K562 (cell line): ENCODE results near the gene TOX2. TPM values are rescaled to one million over a fixed set of nuclear protein-coding genes. Genes with fewer than 3 reads are reported as not detected.

Source experiments
- ATAC-seq: fragments of 200-7000 bp; cut with Tn5 transposase; 3 replicates; pipeline ENCODE4 v1.9.1; 2020; ENCODE audit warnings: moderate library complexity
- BruUV-seq: library from RNA; stranded (reverse); fragments of 400-500 nt; replicated peaks from 2 replicates; lab custom pipeline; 2021; lab: Mats Ljungman, UMichigan
- CTCF ChIA-PET: fragments of 300-600 bp; formaldehyde crosslinking; extraction: SDS; loops from one replicate; lab custom pipeline; 2021; ENCODE audit warnings: low intra/inter-chr PET ratio; lab: Yijun Ruan, JAX
- POLR2A ChIA-PET: fragments of 300-600, 350-650 bp; sonication (Branson Sonifier 250); formaldehyde crosslinking; extraction: SDS; loops from one replicate; lab custom pipeline; 2021; ENCODE audit warnings: antibody characterized with exemption, inconsistent platforms; lab: Yijun Ruan, JAX
- DNase-seq, 4 experiments: peaks; one replicate each; pipeline versions ENCODE4 v3.0.0 to v3.0.0-alpha.2; 2011 to 2018; ENCODE audit warnings: low spot score in 3 of 4, mixed read lengths in 3 of 4; ENCODE audit errors: extremely low read depth in 1 of 4
- FAIRE-seq: peaks from 2 replicates; lab custom pipeline; 2011; peaks lifted over from hg19 to GRCh38; lab: Jason Lieb, UNC
- H2AFZ ChIP-seq: 2 replicates; pipeline ENCODE4 v1.6.0; 2011; ENCODE audit warnings: low read depth, low read length, control low read depth, inconsistent platforms
- H3K27ac ChIP-seq: fragments of 200-600 bp; 3 replicates; pipeline ENCODE4 v1.8.0; 2011; ENCODE audit warnings: low read depth, mild to moderate bottlenecking, control low read depth, inconsistent platforms, low read length, moderate library complexity, mixed read lengths; ENCODE audit errors: extremely low read depth
- H3K27me3 ChIP-seq, 2 experiments: fragments of 300-600 bp in 1 of 2; 2 replicates in 1 of 2; 3 replicates in 1 of 2; pipeline versions ENCODE4 v1.6.0 to v1.8.0; 2011; ENCODE audit warnings: inconsistent platforms in 2 of 2, low read length in 2 of 2, mild to moderate bottlenecking in 1 of 2, mixed read lengths in 1 of 2, moderate library complexity in 1 of 2; ENCODE audit not compliant: control insufficient read depth in 2 of 2, insufficient read depth in 2 of 2
- H3K36me3 ChIP-seq: fragments of 300-600 bp; 3 replicates; pipeline ENCODE4 v1.8.0; 2011; ENCODE audit warnings: mild to moderate bottlenecking, low read length, inconsistent platforms; ENCODE audit not compliant: control insufficient read depth, insufficient read depth
- H3K4me1 ChIP-seq, 2 experiments: fragments of 200-600 bp in 1 of 2; replicated peaks in 1 of 2; 2 replicates in 1 of 2; 3 replicates in 1 of 2; pipeline versions ENCODE4 v1.5.1 to v1.8.0; 2011; ENCODE audit warnings: inconsistent platforms in 2 of 2, low read length in 2 of 2, mild to moderate bottlenecking in 1 of 2, mixed read lengths in 1 of 2, moderate library complexity in 1 of 2; ENCODE audit not compliant: control insufficient read depth in 2 of 2, insufficient read depth in 2 of 2
- H3K4me2 ChIP-seq: 2 replicates; pipeline ENCODE4 v1.6.1; 2011; ENCODE audit warnings: low read length, control low read depth, inconsistent platforms, mixed read lengths; ENCODE audit not compliant: insufficient read depth
- H3K4me3 ChIP-seq: fragments of 200-600 bp; sonication (generic), shearing (Covaris generic); 2 replicates; pipeline ENCODE4 v1.5.1; 2016; ENCODE audit warnings: control low read depth, inconsistent platforms
- H3K79me2 ChIP-seq: fragments of 200-600 bp; 3 replicates; pipeline ENCODE4 v1.8.0; 2011; ENCODE audit warnings: low read length, inconsistent platforms; ENCODE audit not compliant: control insufficient read depth, insufficient read depth
- H3K9ac ChIP-seq, 2 experiments: 2 replicates each; pipeline versions ENCODE4 v1.6.0 to v1.6.1; 2011; ENCODE audit warnings: low read depth in 2 of 2, low read length in 2 of 2, control low read depth in 1 of 2, inconsistent platforms in 1 of 2, mild to moderate bottlenecking in 1 of 2, mixed read lengths in 1 of 2; ENCODE audit not compliant: insufficient read depth in 1 of 2
- H3K9me1 ChIP-seq: one replicate; pipeline ENCODE4 v1.6.0; 2011; ENCODE audit warnings: inconsistent platforms, mild to moderate bottlenecking, low read length, moderate library complexity; ENCODE audit not compliant: control insufficient read depth, insufficient read depth
- H3K9me3 ChIP-seq: replicated peaks from 2 replicates; pipeline ENCODE4 v1.5.1; 2011; ENCODE audit warnings: low read depth, low read length, inconsistent platforms; ENCODE audit not compliant: control insufficient read depth, insufficient read depth
- H4K20me1 ChIP-seq: replicated peaks from 2 replicates; pipeline ENCODE4 v1.6.1; 2011; ENCODE audit warnings: low read length, inconsistent platforms, mixed read lengths; ENCODE audit not compliant: control insufficient read depth, insufficient read depth
- CCNT2 ChIP-seq: IDR thresholded peaks from 2 replicates; pipeline ENCODE4 v1.6.1; 2011; ENCODE audit warnings: borderline replicate concordance, low read depth, mild to moderate bottlenecking, moderate library complexity, mixed read lengths, low read length; ENCODE audit not compliant: insufficient read length; ENCODE audit errors: extremely low read depth
- COPS2 ChIP-seq: fragments of 450-650 bp; conservative IDR thresholded peaks from 2 replicates; pipeline ENCODE4 v1.6.1; 2016; ENCODE audit warnings: mild to moderate bottlenecking, moderate library complexity
- ELF2 ChIP-seq: fragments of 250-450 bp; sonication (Bioruptor Pico); IDR thresholded peaks from 2 replicates; pipeline ENCODE4 v1.5.0; 2021; ENCODE audit warnings: mild to moderate bottlenecking
- GABPA ChIP-seq: fragments of 200-800 bp; sonication (Bioruptor generic); conservative IDR thresholded peaks from 2 replicates; pipeline ENCODE4 v1.6.1; 2016; ENCODE audit warnings: low read depth, missing genetic modification characterization, missing compliant biosample characterization
- MTA1 ChIP-seq: fragments of 450-650 bp; IDR thresholded peaks from 2 replicates; pipeline ENCODE4 v1.6.1; 2017; ENCODE audit warnings: borderline replicate concordance
- NFIC ChIP-seq: fragments of 450-650 bp; IDR thresholded peaks from 2 replicates; pipeline ENCODE4 v1.6.1; 2017; ENCODE audit warnings: mild to moderate bottlenecking, inconsistent platforms
- PHF21A ChIP-seq: fragments of 450-650 bp; IDR thresholded peaks from 2 replicates; pipeline ENCODE4 v1.6.1; 2017; ENCODE audit warnings: low read depth, borderline replicate concordance
- SMARCC2 ChIP-seq: fragments of 450-650 bp; IDR thresholded peaks from 2 replicates; pipeline ENCODE4 v1.6.1; 2017; ENCODE audit warnings: antibody characterized with exemption, moderate library complexity, mild to moderate bottlenecking, low read depth
- ZEB2 ChIP-seq: fragments of 450-650 bp; IDR thresholded peaks from 2 replicates; pipeline ENCODE4 v1.6.1; 2016
- ZNF561 ChIP-seq: fragments of 450-650 bp; formaldehyde crosslinking; conservative IDR thresholded peaks from 2 replicates; pipeline ENCODE4 v1.4.0; 2020; ENCODE audit warnings: mild to moderate bottlenecking, moderate library complexity
- ZNF696 ChIP-seq: fragments of 250-450 bp; sonication (Bioruptor Pico); conservative IDR thresholded peaks from 2 replicates; pipeline ENCODE4 v1.4.0; 2020; ENCODE audit warnings: mild to moderate bottlenecking, moderate library complexity
- WGBS: fragments of 100-300 bp; shearing (Covaris generic); methylation state at CpG from one replicate; pipeline ENCODE4 v1.1.6; 2016; ENCODE audit warnings: low coverage, mixed read lengths; ENCODE audit not compliant: insufficient coverage; ENCODE audit errors: missing lambda C conversion rate; 5-methylcytosine and 5-hydroxymethylcytosine counted together
- in situ Hi-C: fragments of 300-500 bp; cut with MboI; formaldehyde crosslinking; loops from 4 replicates; pipeline ENCODE4 v1.15.0; 2018; ENCODE audit warnings: inconsistent platforms, mixed read lengths
- intact Hi-C: fragments of 100-400 bp; cut with micrococcal nuclease; formaldehyde crosslinking; loops from 2 replicates; pipeline ENCODE4 v1.14.2; 2022
- polyA plus RNA-seq, 8 experiments: library from polyadenylated mRNA; depleted of rRNA in 4 of 8; stranded (reverse) in 5 of 8; unstranded in 3 of 8; fragments of >200 nt; fragmentation: Nextera tagmentation in 2 of 8; fragmentation: Illumina TruSeq in 1 of 8; extraction: Ambion mirVana in 2 of 8; extraction: Trizol in 1 of 8; gene quantifications; 2 replicates each; pipeline versions ENCODE4 v1.2.1 to v1.2.3, GENCODE V29; 2011 to 2014; ENCODE audit warnings: inconsistent platforms in 1 of 8, missing spikeins in 1 of 8
- total RNA-seq, 7 experiments: library from RNA; depleted of rRNA in 6 of 7; stranded (reverse); fragments of >200 nt in 6 of 7; fragmentation: Illumina TruSeq in 2 of 7; extraction: Trizol in 2 of 7; gene quantifications; 2 replicates each; pipeline versions ENCODE4 v1.2.1 to v1.2.3, GENCODE V29; 2011 to 2021; ENCODE audit warnings: low replicate concordance in 1 of 7
- TF ChIP-seq, protein P1 (sequence below): fragments of 450-650 bp; IDR thresholded peaks from 2 replicates; pipeline ENCODE4 v1.6.1; 2017; ENCODE audit warnings: mild to moderate bottlenecking, moderate library complexity

Gene TOX2
- total and polyA plus RNA-seq, 9 of the 15 experiments (the other 6 are each of a cell fraction or from before 2014, with no cell fraction given) = not detected

DNA sequence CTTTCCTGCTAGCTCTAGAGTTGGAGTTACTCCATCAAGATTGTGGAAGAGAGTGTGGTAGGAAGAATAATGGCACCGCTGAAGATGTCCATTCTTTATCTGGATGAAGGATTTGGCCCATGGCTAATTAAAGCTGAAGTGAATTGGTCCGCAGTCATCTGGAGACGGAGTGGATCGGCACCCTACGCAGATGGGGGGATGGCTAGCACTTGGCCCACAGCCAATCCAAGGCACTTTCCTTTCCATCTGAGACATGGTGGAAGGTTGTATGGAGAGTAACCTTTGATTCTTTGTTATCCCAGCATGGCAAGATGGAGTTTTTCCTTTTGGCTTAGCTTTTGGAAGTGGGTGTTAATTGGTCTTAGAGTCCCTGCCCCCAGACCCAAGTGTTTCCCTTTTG, 184.0 kb downstream of the TOX2 start:
- Histone ChIP-seq H3K9ac (no peak overlapping the region), H3K36me3 (no peaks in the 10 kb centered on the region), H3K79me2 (no peaks in the 10 kb centered on the region), H3K9me1 (no peaks in the 10 kb centered on the region), H4K20me1 (no peaks in the 10 kb centered on the region), H3K9me3 (no peaks in the 10 kb centered on the region), H3K4me1 (peaks cover 7 to 9% of the 10 kb centered on the region in 2 experiments; a peak in 4 of 5 replicates), H3K4me3 (no peak overlapping the region), H2AFZ (no peak overlapping the region), H3K27ac (no peak overlapping the region), H3K4me2 (no peak overlapping the region), H3K27me3 (no peaks in the 10 kb centered on the region; a peak in 1 of 5 replicates)
- CTCF ChIA-PET = no interaction called here
- in situ Hi-C loops (no loop called here), intact Hi-C loops (no loop called here)
- WGBS = 80% methylated on average over 5 of the region's 5 CpGs
- BruUV-seq = no TSS peak
- TF ChIP-seq ELF2 (CRISPR knock-in tag) (no peak), CCNT2 (no peak), NFIC (peak; percentile 67), ZNF696 (CRISPR knock-in tag) (no peak)
- no peak for ATAC-seq
- no peak for FAIRE-seq
- POLR2A ChIA-PET = interaction anchor here (1.2 kb wide), 2 partner anchors 10 to 25 kb away, joined by 3 to 4 read pairs; no protein-coding TSS in a partner anchor
- no peak for DNase-seq

DNA sequence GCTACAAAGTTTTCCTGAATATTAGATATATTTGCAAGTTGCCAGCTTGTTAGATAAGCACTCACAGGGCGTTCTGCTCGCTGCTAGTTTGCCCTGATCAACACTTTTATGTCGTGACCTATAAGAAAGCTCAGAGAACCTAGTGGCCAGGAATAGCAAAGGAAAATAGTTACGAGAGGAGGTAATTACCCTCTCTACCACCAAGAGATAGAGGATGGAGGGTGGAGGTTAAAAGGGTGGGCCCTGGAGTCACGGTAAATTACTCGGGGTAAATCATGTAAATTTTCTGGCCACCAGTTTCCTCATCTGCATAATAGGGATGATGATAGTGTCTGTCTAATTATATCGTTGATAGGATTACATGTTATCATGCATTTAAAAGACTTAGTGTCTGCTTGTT, 185.2 kb downstream of the TOX2 start:
- FAIRE-seq (no peak), ATAC-seq (no peak), DNase-seq (no peak)
- WGBS = 4% methylated on average over 7 of the region's 7 CpGs
- H3K36me3 ChIP-seq = no peaks in the 10 kb centered on the region
- intact Hi-C loops (no loop called here), in situ Hi-C loops (no loop called here)
- no peak overlapping the region for H2AFZ ChIP-seq
- no peaks in the 10 kb centered on the region for H3K9me3 ChIP-seq
- no TSS peak for BruUV-seq
- H3K9me1 ChIP-seq = no peaks in the 10 kb centered on the region
- H3K27ac ChIP-seq = no peak overlapping the region
- H3K4me1 ChIP-seq = peaks cover 7 to 9% of the 10 kb centered on the region in 2 experiments; a peak in 4 of 5 replicates
- no peak overlapping the region for H3K9ac ChIP-seq
- H3K27me3 ChIP-seq = no peaks in the 10 kb centered on the region; a peak in 1 of 5 replicates
- no peaks in the 10 kb centered on the region for H3K79me2 ChIP-seq
- H3K4me2 ChIP-seq = no peak overlapping the region
- H4K20me1 ChIP-seq = no peaks in the 10 kb centered on the region
- no peak for TF ChIP-seq PHF21A
- TF ChIP-seq, protein P1, sequence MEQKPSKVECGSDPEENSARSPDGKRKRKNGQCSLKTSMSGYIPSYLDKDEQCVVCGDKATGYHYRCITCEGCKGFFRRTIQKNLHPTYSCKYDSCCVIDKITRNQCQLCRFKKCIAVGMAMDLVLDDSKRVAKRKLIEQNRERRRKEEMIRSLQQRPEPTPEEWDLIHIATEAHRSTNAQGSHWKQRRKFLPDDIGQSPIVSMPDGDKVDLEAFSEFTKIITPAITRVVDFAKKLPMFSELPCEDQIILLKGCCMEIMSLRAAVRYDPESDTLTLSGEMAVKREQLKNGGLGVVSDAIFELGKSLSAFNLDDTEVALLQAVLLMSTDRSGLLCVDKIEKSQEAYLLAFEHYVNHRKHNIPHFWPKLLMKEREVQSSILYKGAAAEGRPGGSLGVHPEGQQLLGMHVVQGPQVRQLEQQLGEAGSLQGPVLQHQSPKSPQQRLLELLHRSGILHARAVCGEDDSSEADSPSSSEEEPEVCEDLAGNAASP = no peak
- no peak for TF ChIP-seq COPS2
- no peak for TF ChIP-seq MTA1
- no peak for TF ChIP-seq GABPA (tag)
- TF ChIP-seq ZEB2 = no peak
- no peak for TF ChIP-seq SMARCC2
- no peak for TF ChIP-seq ZNF561 (CRISPR knock-in tag)
- ChIA-PET CTCF (interaction anchor here (0.6 kb wide), 1 partner anchor 630 kb away, joined by 3 read pairs; no protein-coding TSS in a partner anchor), POLR2A (interaction anchor here (0.5 to 1.2 kb wide), 3 partner anchors 9 to 37 kb away, joined by 3 to 4 read pairs (median 3); no protein-coding TSS in a partner anchor)
- no peak overlapping the region for H3K4me3 ChIP-seq
